Neural progenitor cell (in vitro differentiated cells): ENCODE results near the gene SPEF2. TPM values are rescaled to one million over a fixed set of nuclear protein-coding genes. Genes with fewer than 3 reads are reported as not detected.

ENCODE experiments used
- DNase-seq: peaks from one replicate; pipeline ENCODE4 v3.0.0-alpha.2; 2016; ENCODE audit warnings: low spot score
- H2AFZ ChIP-seq: fragments of 200-600 bp; sonication (generic); replicated peaks from 2 replicates; pipeline ENCODE4 v1.6.1; 2016; ENCODE audit warnings: antibody characterized with exemption
- H3F3A ChIP-seq: fragments of 200-600 bp; sonication (generic); 2 replicates; pipeline ENCODE4 v1.6.1; 2016; ENCODE audit warnings: antibody characterized with exemption, low read depth
- H3K27ac ChIP-seq: fragments of 200-600 bp; sonication (generic); 2 replicates; pipeline ENCODE4 v1.5.1; 2016; ENCODE audit warnings: mild to moderate bottlenecking
- H3K27me3 ChIP-seq: fragments of 200-600 bp; sonication (generic); 2 replicates; pipeline ENCODE4 v1.6.1; 2016; ENCODE audit warnings: mild to moderate bottlenecking, moderate library complexity
- H3K36me3 ChIP-seq: fragments of 200-600 bp; sonication (generic); 2 replicates; pipeline ENCODE4 v1.5.1; 2016
- H3K4me1 ChIP-seq: fragments of 200-600 bp; sonication (generic); 2 replicates; pipeline ENCODE4 v1.6.1; 2016; ENCODE audit warnings: mixed run types
- H3K4me2 ChIP-seq: fragments of 200-600 bp; sonication (generic); 2 replicates; pipeline ENCODE4 v1.6.1; 2016
- H3K4me3 ChIP-seq: fragments of 200-600 bp; sonication (generic); 2 replicates; pipeline ENCODE4 v1.5.1; 2016
- H3K79me2 ChIP-seq: fragments of 200-600 bp; sonication (generic); 2 replicates; pipeline ENCODE4 v1.6.1; 2016; ENCODE audit warnings: low read depth
- H3K9ac ChIP-seq: fragments of 200-600 bp; sonication (generic); 2 replicates; pipeline ENCODE4 v1.6.1; 2016
- H3K9me3 ChIP-seq: fragments of 200-600 bp; sonication (generic); 2 replicates; pipeline ENCODE4 v1.5.1; 2016; ENCODE audit warnings: low read depth
- H4K20me1 ChIP-seq: fragments of 200-600 bp; sonication (generic); 2 replicates; pipeline ENCODE4 v1.6.1; 2016; ENCODE audit warnings: low read depth
- H3K27ac Mint-ChIP-seq: 3 replicates; pipeline ENCODE4 v1.8.0; 2021; ENCODE audit warnings: mixed read lengths
- H3K27me3 Mint-ChIP-seq: 2 replicates; pipeline ENCODE4 v1.8.0; 2022; ENCODE audit warnings: low read depth, mild to moderate bottlenecking, inconsistent platforms, moderate library complexity, mixed read lengths; ENCODE audit not compliant: insufficient read depth
- H3K36me3 Mint-ChIP-seq: 3 replicates; pipeline ENCODE4 v1.8.0; 2021; ENCODE audit warnings: mixed read lengths
- H3K4me1 Mint-ChIP-seq: 3 replicates; pipeline ENCODE4 v1.8.0; 2021; ENCODE audit warnings: mixed read lengths
- H3K4me3 Mint-ChIP-seq: 3 replicates; pipeline ENCODE4 v1.8.0; 2021; ENCODE audit warnings: mild to moderate bottlenecking, moderate library complexity, mixed read lengths
- H3K9me3 Mint-ChIP-seq: 3 replicates; pipeline ENCODE4 v1.8.0; 2020; ENCODE audit warnings: mixed read lengths
- CTCF ChIP-seq: fragments of 200-600 bp; sonication (generic); IDR thresholded peaks from 2 replicates; pipeline ENCODE4 v1.5.1; 2017; ENCODE audit warnings: antibody characterized with exemption, mild to moderate bottlenecking
- EZH2 ChIP-seq: fragments of 200-600 bp; sonication (generic); IDR thresholded peaks from 2 replicates; pipeline ENCODE4 v1.6.1; 2017; ENCODE audit warnings: antibody characterized with exemption, mild to moderate bottlenecking, moderate library complexity
- EZH2phosphoT487 ChIP-seq: fragments of 200-600 bp; sonication (generic); IDR thresholded peaks from 2 replicates; pipeline ENCODE4 v1.6.1; 2017; ENCODE audit warnings: antibody characterized with exemption
- total RNA-seq: library from RNA; depleted of rRNA; stranded (reverse); fragments of >200 nt; gene quantifications from 2 replicates; pipeline ENCODE4 v1.2.3, GENCODE V29; 2015; ENCODE audit warnings: low replicate concordance

Gene SPEF2
- total RNA-seq, 1 donor from 2014 or later, result 5.8 TPM

- no peaks in the 10 kb centered on the region for H3K9me3 Mint-ChIP-seq
These were observed 208.4 kb downstream of the SPEF2 start for GRCh38 chr5:35826056-35826455.

GRCh38 chr5:35826554-35826953, 208.9 kb downstream of the SPEF2 start:
- no peak overlapping the region for H3K4me2 ChIP-seq
- H3K36me3 ChIP-seq, result no peaks in the 10 kb centered on the region
- H3K79me2 ChIP-seq, result no peaks in the 10 kb centered on the region
- no peaks in the 10 kb centered on the region for H3K9me3 Mint-ChIP-seq
- no peaks in the 10 kb centered on the region for H4K20me1 ChIP-seq
- no peak overlapping the region for H2AFZ ChIP-seq
- H3K4me3 ChIP-seq, result no peak overlapping the region
- no peaks in the 10 kb centered on the region for H3F3A ChIP-seq
- no peaks in the 10 kb centered on the region for H3K36me3 Mint-ChIP-seq
- TF ChIP-seq CTCF, result no peak
- TF ChIP-seq EZH2, result no peak
- TF ChIP-seq EZH2phosphoT487, result no peak
- DNase-seq, result no peak
- H3K9me3 ChIP-seq, result no peaks in the 10 kb centered on the region
- H3K27me3 ChIP-seq, result no peaks in the 10 kb centered on the region
- H3K9ac ChIP-seq, result no peak overlapping the region
- H3K4me1 Mint-ChIP-seq, result no peaks in the 10 kb centered on the region
- no peak overlapping the region for H3K27ac Mint-ChIP-seq
- peaks cover 3% of the 10 kb centered on the region for H3K27me3 Mint-ChIP-seq
- H3K4me3 Mint-ChIP-seq, result no peak overlapping the region
- no peaks in the 10 kb centered on the region for H3K4me1 ChIP-seq
- H3K27ac ChIP-seq, result no peak overlapping the region

More at GRCh38 chr5:35826056-35826455, 208.4 kb downstream of the SPEF2 start:
- Mint-ChIP-seq H3K4me1 (no peaks in the 10 kb centered on the region), H3K36me3 (no peaks in the 10 kb centered on the region), H3K4me3 (no peak overlapping the region), H3K27me3 (peaks cover under 1% of the 10 kb centered on the region), H3K27ac (no peak overlapping the region)
- DNase-seq, result no peak
- no peak overlapping the region for H3K9ac ChIP-seq
- TF ChIP-seq CTCF (no peak), EZH2phosphoT487 (no peak), EZH2 (no peak)
- H3K79me2 ChIP-seq, result no peaks in the 10 kb centered on the region
- H3K9me3 ChIP-seq, result no peaks in the 10 kb centered on the region
- H3F3A ChIP-seq, result no peaks in the 10 kb centered on the region
- no peak overlapping the region for H3K27ac ChIP-seq
- no peak overlapping the region for H3K4me2 ChIP-seq
- H4K20me1 ChIP-seq, result no peaks in the 10 kb centered on the region
- no peaks in the 10 kb centered on the region for H3K4me1 ChIP-seq
- H3K4me3 ChIP-seq, result no peak overlapping the region
- H2AFZ ChIP-seq, result no peak overlapping the region
- no peaks in the 10 kb centered on the region for H3K27me3 ChIP-seq
- H3K36me3 ChIP-seq, result no peaks in the 10 kb centered on the region

- Mint-ChIP-seq H3K36me3 (no peaks in the 10 kb centered on the region), H3K4me3 (no peak overlapping the region), H3K9me3 (no peaks in the 10 kb centered on the region), H3K27me3 (peaks cover 3% of the 10 kb centered on the region), H3K4me1 (no peaks in the 10 kb centered on the region), H3K27ac (no peak overlapping the region)
- no peaks in the 10 kb centered on the region for H3K36me3 ChIP-seq
- no peaks in the 10 kb centered on the region for H4K20me1 ChIP-seq
- no peak overlapping the region for H3K27ac ChIP-seq
- no peaks in the 10 kb centered on the region for H3K9me3 ChIP-seq
- TF ChIP-seq EZH2 (no peak), EZH2phosphoT487 (no peak), CTCF (no peak)
- H3K4me1 ChIP-seq, result no peaks in the 10 kb centered on the region
- H3F3A ChIP-seq, result no peaks in the 10 kb centered on the region
- H3K79me2 ChIP-seq, result no peaks in the 10 kb centered on the region
- H3K4me2 ChIP-seq, result no peak overlapping the region
- no peak overlapping the region for H2AFZ ChIP-seq
- H3K27me3 ChIP-seq, result no peaks in the 10 kb centered on the region
- no peak for DNase-seq
- no peak overlapping the region for H3K9ac ChIP-seq
- no peak overlapping the region for H3K4me3 ChIP-seq
These were observed 210.5 kb downstream of the SPEF2 start for GRCh38 chr5:35828082-35828598.
